GM18858 (cell line): ENCODE measurements around the gene STARD3NL.
A peak's percentile ranks its signal among the peaks of the same experiment; 100 is the strongest.
"Not testable (repeated sequence)": the region's sequence is repeated elsewhere in the genome, so short reads cannot be mapped to it uniquely, and the experiment has no call there.

Source experiments
- ATAC-seq: cut with Tn5 transposase; IDR thresholded peaks from one replicate; pipeline ENCODE4 v1.9.1; 2021; ENCODE audit not compliant: unreplicated experiment

STARD3NL gene

GRCh38 chr7:38262545-38262944 lies 84.5 kb downstream of the STARD3NL start:
- ATAC-seq, result no peak

GRCh38 chr7:38263274-38263673 lies 85.2 kb downstream of the STARD3NL start:
- not testable (repeated sequence) for ATAC-seq

GRCh38 chr7:38264602-38265001 lies 86.6 kb downstream of the STARD3NL start:
- ATAC-seq, result not testable (repeated sequence)

GRCh38 chr7:38265958-38266357 lies 87.9 kb downstream of the STARD3NL start:
- peak; percentile 74 for ATAC-seq

GRCh38 chr7:38269704-38270346 lies 91.8 kb downstream of the STARD3NL start:
- ATAC-seq, result not testable (repeated sequence)

- ATAC-seq, result not testable (repeated sequence)
Observed at GRCh38 chr7:38270405-38270804, 92.4 kb downstream of the STARD3NL start.

- ATAC-seq, result no peak
Observed at GRCh38 chr7:38273286-38273995, 95.4 kb downstream of the STARD3NL start, which contains the start of gene TARP. Gene TARP, minus strand, starts transcription at chr7:38273636.

GRCh38 chr7:38274486-38274885 lies 96.4 kb downstream of the STARD3NL start:
- ATAC-seq, result no peak

GRCh38 chr7:38274927-38275620 lies 97.0 kb downstream of the STARD3NL start:
- no peak for ATAC-seq

GRCh38 chr7:38276096-38276877 lies 98.2 kb downstream of the STARD3NL start:
- ATAC-seq, result no peak

GRCh38 chr7:38280000-38280399 lies 102.0 kb downstream of the STARD3NL start:
- ATAC-seq, result no peak
